ENCODE data around the gene MIS12.

Gene MIS12

DNA sequence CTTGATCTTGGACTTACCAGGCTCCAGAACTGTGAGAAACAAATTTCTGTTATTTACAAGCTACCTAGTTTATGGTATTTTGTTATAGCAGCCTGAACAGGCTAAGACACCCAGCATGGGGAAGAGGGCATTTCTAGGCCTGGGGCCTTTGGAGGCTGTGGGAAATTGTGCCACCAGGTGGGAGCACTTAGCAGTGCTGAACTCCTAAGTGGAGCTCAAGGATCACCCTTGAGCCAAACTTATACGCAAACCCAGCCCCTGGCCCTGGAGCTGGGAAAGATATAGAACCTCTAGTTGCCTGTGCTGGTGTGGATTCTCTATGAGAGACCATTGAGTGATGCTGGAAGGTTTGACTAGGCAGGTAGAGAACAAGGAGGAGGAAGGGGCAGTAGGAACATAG lies 36.1 kb downstream of the MIS12 start:
- Histone ChIP-seq H3K9me3 (ENCODE audit: insufficient read depth, low read depth, low read length) (no peaks in the 10 kb centered on the region), H3K9ac (ENCODE audit: low read depth, low read length) (no peak overlapping the region), H3K4me3 (ENCODE audit: low read length) (no peak overlapping the region), H3K4me1 (ENCODE audit: insufficient read depth, low read length) (no peaks in the 10 kb centered on the region), H3K27ac (ENCODE audit: low read length) (no peak overlapping the region), H3K36me3 (ENCODE audit: insufficient read depth, low read depth, low read length) (no peaks in the 10 kb centered on the region), H3K27me3 (ENCODE audit: insufficient read depth, low read length) (no peaks in the 10 kb centered on the region)

DNA sequence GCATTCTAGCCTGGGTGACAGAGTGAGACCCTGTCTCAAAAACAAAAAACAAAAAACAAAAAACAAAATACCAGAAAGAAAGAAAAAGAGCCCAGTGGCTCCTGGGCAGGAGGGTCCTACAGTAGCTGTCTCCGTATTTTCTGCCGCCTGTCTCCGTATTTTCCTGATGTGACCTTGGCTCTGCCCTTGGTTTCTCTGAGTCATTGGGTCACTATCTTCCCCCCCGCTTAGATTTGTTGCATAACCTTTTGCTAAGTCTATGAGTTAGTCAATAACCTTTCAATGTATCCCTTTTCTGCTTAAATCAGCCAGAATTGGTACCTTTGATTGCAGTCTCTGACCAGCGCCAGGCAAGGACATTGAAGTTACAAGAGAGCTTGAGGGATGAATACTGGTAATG lies 36.9 kb downstream of the MIS12 start:
- Histone ChIP-seq H3K9ac (ENCODE audit: low read depth, low read length) (no peak overlapping the region), H3K9me3 (ENCODE audit: insufficient read depth, low read depth, low read length) (no peaks in the 10 kb centered on the region), H3K36me3 (ENCODE audit: insufficient read depth, low read depth, low read length) (no peaks in the 10 kb centered on the region), H3K4me1 (ENCODE audit: insufficient read depth, low read length) (no peaks in the 10 kb centered on the region), H3K4me3 (ENCODE audit: low read length) (no peak overlapping the region), H3K27ac (ENCODE audit: low read length) (no peak overlapping the region), H3K27me3 (ENCODE audit: insufficient read depth, low read length) (no peaks in the 10 kb centered on the region)

- Histone ChIP-seq H3K27ac (ENCODE audit: low read length) (no peak overlapping the region), H3K9ac (ENCODE audit: low read depth, low read length) (peak overlapping the region; percentile 41; the same call in 1 of the 2 replicates), H3K36me3 (ENCODE audit: insufficient read depth, low read depth, low read length) (no peaks in the 10 kb centered on the region), H3K9me3 (ENCODE audit: insufficient read depth, low read depth, low read length) (no peaks in the 10 kb centered on the region), H3K27me3 (ENCODE audit: insufficient read depth, low read length) (no peaks in the 10 kb centered on the region), H3K4me1 (ENCODE audit: insufficient read depth, low read length) (no peaks in the 10 kb centered on the region), H3K4me3 (ENCODE audit: low read length) (no peak overlapping the region)
These were observed 40.6 kb downstream of the MIS12 start for GRCh38 chr17:5526821-5527598.

DNA sequence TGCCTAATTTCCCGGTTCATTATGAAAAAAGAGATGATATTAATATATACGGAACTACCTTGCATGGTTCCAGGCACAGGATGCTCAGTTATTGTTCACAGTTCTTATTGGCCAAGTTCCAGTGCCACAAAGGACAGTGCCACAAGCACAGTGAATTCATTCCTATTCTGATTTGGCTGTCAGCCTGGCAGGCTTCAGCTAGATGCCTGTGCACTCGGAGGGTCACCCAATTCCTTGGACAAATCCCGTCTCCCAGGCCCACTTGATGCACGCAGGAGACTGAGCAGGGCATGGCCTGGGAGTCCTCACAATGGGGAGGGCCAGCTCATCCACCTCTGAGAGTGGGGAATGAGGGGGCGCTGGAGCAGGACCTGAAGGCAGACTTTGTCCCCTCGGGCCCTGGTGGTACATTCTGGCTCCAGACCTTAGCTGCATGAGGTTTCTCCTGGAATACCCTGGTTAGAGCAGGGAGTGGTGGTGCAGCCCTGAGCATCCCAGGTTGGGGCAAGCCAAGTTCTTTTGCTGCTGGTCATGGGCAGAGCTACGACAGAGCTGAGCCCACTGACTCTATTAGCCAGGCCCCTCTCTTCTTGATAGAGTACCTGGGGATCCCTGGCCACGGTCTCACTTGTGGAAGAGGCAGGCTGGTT lies 41.4 kb downstream of the MIS12 start:
- no peaks in the 10 kb centered on the region for H3K27me3 ChIP-seq (ENCODE audit: insufficient read depth, low read length)
- no peaks in the 10 kb centered on the region for H3K9me3 ChIP-seq (ENCODE audit: insufficient read depth, low read depth, low read length)
- no peak overlapping the region for H3K27ac ChIP-seq (ENCODE audit: low read length)
- H3K4me3 ChIP-seq (ENCODE audit: low read length) = no peak overlapping the region
- no peak overlapping the region for H3K9ac ChIP-seq (ENCODE audit: low read depth, low read length)
- no peaks in the 10 kb centered on the region for H3K4me1 ChIP-seq (ENCODE audit: insufficient read depth, low read length)
- H3K36me3 ChIP-seq (ENCODE audit: insufficient read depth, low read depth, low read length) = no peaks in the 10 kb centered on the region

- no peaks in the 10 kb centered on the region for H3K9me3 ChIP-seq (ENCODE audit: insufficient read depth, low read depth, low read length)
- H3K27ac ChIP-seq (ENCODE audit: low read length) = no peak overlapping the region
- H3K27me3 ChIP-seq (ENCODE audit: insufficient read depth, low read length) = no peaks in the 10 kb centered on the region
- H3K36me3 ChIP-seq (ENCODE audit: insufficient read depth, low read depth, low read length) = no peaks in the 10 kb centered on the region
- H3K9ac ChIP-seq (ENCODE audit: low read depth, low read length) = no peak overlapping the region
- H3K4me3 ChIP-seq (ENCODE audit: low read length) = no peak overlapping the region
- no peaks in the 10 kb centered on the region for H3K4me1 ChIP-seq (ENCODE audit: insufficient read depth, low read length)
These were observed 44.1 kb downstream of the MIS12 start for GRCh38 chr17:5530265-5531084.

DNA sequence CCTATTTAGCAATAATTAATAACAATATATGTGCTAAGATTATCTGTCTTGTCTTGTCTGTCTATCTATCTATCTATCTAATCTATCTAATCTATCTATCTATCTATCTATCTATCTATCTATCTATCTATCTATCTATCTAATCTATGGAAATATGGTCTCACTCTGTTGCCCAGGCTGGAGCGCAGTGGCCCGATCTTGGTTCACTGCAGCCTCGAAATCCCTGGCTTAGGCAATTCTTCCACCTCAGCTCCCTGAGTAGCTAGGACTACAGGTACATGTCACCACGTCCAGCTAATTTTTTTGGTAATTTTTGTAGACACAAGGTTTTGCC lies 44.7 kb downstream of the MIS12 start:
- H3K27me3 ChIP-seq (ENCODE audit: insufficient read depth, low read length) = no peaks in the 10 kb centered on the region

GRCh38 chr17:5532581-5532980 lies 46.2 kb downstream of the MIS12 start:
- Histone ChIP-seq H3K27me3 (ENCODE audit: insufficient read depth, low read length) (no peaks in the 10 kb centered on the region), H3K4me3 (ENCODE audit: low read length) (no peak overlapping the region), H3K36me3 (ENCODE audit: insufficient read depth, low read depth, low read length) (no peaks in the 10 kb centered on the region), H3K27ac (ENCODE audit: low read length) (no peak overlapping the region), H3K9me3 (ENCODE audit: insufficient read depth, low read depth, low read length) (no peaks in the 10 kb centered on the region), H3K4me1 (ENCODE audit: insufficient read depth, low read length) (no peaks in the 10 kb centered on the region), H3K9ac (ENCODE audit: low read depth, low read length) (no peak overlapping the region)

More for the DNA sequence above, 44.7 kb downstream of the MIS12 start:
- Histone ChIP-seq H3K27ac (ENCODE audit: low read length) (no peak overlapping the region), H3K9me3 (ENCODE audit: insufficient read depth, low read depth, low read length) (no peaks in the 10 kb centered on the region), H3K4me3 (ENCODE audit: low read length) (no peak overlapping the region), H3K9ac (ENCODE audit: low read depth, low read length) (no peak overlapping the region), H3K4me1 (ENCODE audit: insufficient read depth, low read length) (no peaks in the 10 kb centered on the region), H3K36me3 (ENCODE audit: insufficient read depth, low read depth, low read length) (no peaks in the 10 kb centered on the region)

DNA sequence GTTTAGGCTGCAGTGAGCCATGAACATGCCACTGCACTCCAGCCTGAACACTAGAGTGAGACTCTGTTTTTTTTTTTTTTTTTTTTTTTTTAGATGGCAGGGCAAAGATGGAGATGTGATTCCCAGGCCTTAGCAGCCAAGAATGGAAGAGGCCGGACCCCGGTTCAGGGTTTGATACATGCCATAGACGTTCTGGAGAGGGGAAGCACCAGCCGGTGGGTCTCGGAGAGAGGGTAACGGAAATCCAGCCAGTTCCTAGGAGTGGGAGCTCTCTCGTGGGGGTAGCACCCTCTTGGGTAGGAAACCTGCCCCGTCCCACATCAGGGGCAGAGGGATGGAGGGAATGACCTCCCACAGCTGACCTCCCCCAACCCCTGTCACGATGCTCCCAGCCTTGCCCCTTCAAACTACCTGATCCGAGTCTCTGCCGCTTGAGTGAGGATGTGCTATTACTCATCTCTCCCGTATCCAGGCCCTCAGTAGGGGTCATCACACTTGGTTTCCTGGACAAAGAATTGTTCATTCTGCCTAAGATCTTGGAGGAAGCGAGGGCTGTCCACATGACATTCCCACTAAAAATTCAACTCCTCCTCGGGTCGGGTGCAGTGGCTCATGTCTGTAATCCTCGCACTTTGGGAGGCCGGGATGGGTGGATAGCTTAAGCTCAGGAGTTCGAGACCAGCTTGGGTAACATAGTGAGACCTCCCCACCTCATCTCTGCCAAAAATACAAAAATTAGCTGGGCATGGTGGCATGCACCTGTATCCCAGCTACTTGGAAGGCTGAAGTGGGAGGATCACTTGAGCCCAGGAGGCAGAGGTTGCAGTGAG lies 47.3 kb downstream of the MIS12 start:
- H3K9ac ChIP-seq (ENCODE audit: low read depth, low read length) = no peak overlapping the region
- no peaks in the 10 kb centered on the region for H3K36me3 ChIP-seq (ENCODE audit: insufficient read depth, low read depth, low read length)
- no peaks in the 10 kb centered on the region for H3K9me3 ChIP-seq (ENCODE audit: insufficient read depth, low read depth, low read length)
- no peak overlapping the region for H3K4me3 ChIP-seq (ENCODE audit: low read length)
- H3K27me3 ChIP-seq (ENCODE audit: insufficient read depth, low read length) = no peaks in the 10 kb centered on the region
- no peak overlapping the region for H3K27ac ChIP-seq (ENCODE audit: low read length)
- H3K4me1 ChIP-seq (ENCODE audit: insufficient read depth, low read length) = no peaks in the 10 kb centered on the region

- Histone ChIP-seq H3K9ac (ENCODE audit: low read depth, low read length) (no peak overlapping the region), H3K27ac (ENCODE audit: low read length) (no peak overlapping the region), H3K9me3 (ENCODE audit: insufficient read depth, low read depth, low read length) (no peaks in the 10 kb centered on the region), H3K4me3 (ENCODE audit: low read length) (no peak overlapping the region), H3K4me1 (ENCODE audit: insufficient read depth, low read length) (no peaks in the 10 kb centered on the region), H3K36me3 (ENCODE audit: insufficient read depth, low read depth, low read length) (no peaks in the 10 kb centered on the region), H3K27me3 (ENCODE audit: insufficient read depth, low read length) (no peaks in the 10 kb centered on the region)
These were observed 49.1 kb downstream of the MIS12 start for GRCh38 chr17:5535436-5535835.

DNA sequence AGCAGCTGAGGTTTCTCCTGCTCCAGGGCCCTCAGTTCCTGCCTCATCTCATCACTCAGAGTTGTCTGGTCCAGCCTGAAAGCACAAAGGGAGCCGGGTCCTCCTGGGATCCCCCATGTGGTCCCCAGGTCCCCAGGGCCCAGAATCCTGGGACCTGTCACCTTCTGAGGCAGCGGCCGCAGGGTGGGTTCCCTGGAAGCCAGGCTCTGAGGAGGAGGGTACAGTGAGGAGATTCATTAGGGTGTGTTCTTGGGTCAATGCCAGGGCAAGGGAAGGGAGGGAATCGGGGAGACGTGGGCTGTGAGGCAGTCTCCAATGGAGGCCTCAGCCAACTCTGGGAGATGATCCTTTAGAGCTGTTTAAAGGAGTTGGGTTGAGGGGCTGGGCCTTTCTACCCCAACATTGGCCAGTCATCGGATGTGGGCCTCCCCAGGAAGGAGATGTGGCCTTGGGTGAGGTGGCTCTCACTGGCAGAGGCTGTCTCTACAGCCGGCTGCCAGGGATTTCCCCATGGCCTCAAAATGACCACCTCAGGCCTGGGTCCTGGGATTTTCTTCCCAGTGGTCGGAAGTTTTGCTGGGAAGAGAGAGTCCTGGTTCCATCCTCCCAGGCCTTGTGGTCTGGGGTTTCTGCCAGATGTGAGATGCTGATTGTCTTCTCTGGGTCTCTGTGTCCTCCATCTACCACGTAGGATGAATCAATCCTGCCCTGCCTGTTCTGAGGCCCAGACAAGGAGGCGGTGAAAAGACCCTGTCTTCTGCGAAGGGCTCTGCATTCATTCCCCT lies 50.7 kb downstream of the MIS12 start:
- H3K9me3 ChIP-seq (ENCODE audit: insufficient read depth, low read depth, low read length) = no peaks in the 10 kb centered on the region
- H3K4me3 ChIP-seq (ENCODE audit: low read length) = no peak overlapping the region
- H3K4me1 ChIP-seq (ENCODE audit: insufficient read depth, low read length) = no peaks in the 10 kb centered on the region
- no peaks in the 10 kb centered on the region for H3K27me3 ChIP-seq (ENCODE audit: insufficient read depth, low read length)
- H3K36me3 ChIP-seq (ENCODE audit: insufficient read depth, low read depth, low read length) = no peaks in the 10 kb centered on the region
- H3K9ac ChIP-seq (ENCODE audit: low read depth, low read length) = no peak overlapping the region; the same call in 1 of the 2 replicates
- H3K27ac ChIP-seq (ENCODE audit: low read length) = no peak overlapping the region

GRCh38 chr17:5539286-5539685 lies 52.9 kb downstream of the MIS12 start:
- no peak overlapping the region for H3K27ac ChIP-seq (ENCODE audit: low read length)
- H3K9ac ChIP-seq (ENCODE audit: low read depth, low read length) = no peak overlapping the region
- H3K36me3 ChIP-seq (ENCODE audit: insufficient read depth, low read depth, low read length) = no peaks in the 10 kb centered on the region
- no peaks in the 10 kb centered on the region for H3K4me1 ChIP-seq (ENCODE audit: insufficient read depth, low read length)
- no peak overlapping the region for H3K4me3 ChIP-seq (ENCODE audit: low read length)
- no peaks in the 10 kb centered on the region for H3K9me3 ChIP-seq (ENCODE audit: insufficient read depth, low read depth, low read length)
- H3K27me3 ChIP-seq (ENCODE audit: insufficient read depth, low read length) = no peaks in the 10 kb centered on the region

Data from iPS-20b (cell line).